Heart right ventricle (tissue), 16 donors: Measurements from ENCODE around the gene SAPCD1. TPM values are rescaled to one million over a fixed set of nuclear protein-coding genes. Genes with fewer than 3 reads are reported as not detected.

Experiments
- ATAC-seq, 8 donors: fragments of 200-7000 bp; cut with Tn5 transposase; one replicate each; pipeline ENCODE4 v1.9.1; 2020; ENCODE audit warnings: mild to moderate bottlenecking in 8 of 8, moderate library complexity in 8 of 8, moderate number of reproducible peaks in 1 of 8
- DNase-seq, 2 donors: peaks; one replicate each; pipeline ENCODE4 v3.0.0-alpha.2; 2020
- H3K27ac ChIP-seq, 10 donors: fragments of 200-600 bp; sonication (generic) in 2 of 10; one replicate each; pipeline versions ENCODE4 v1.5.0 to v1.8.0; 2020 to 2022; ENCODE audit warnings: mild to moderate bottlenecking in 3 of 10
- H3K27me3 ChIP-seq, 7 donors: fragments of 200-600 bp; one replicate each; pipeline ENCODE4 v1.8.0; 2021 to 2022; ENCODE audit warnings: mild to moderate bottlenecking in 2 of 7
- H3K36me3 ChIP-seq, 9 donors: fragments of 200-600 bp; sonication (generic) in 1 of 9; one replicate each; pipeline versions ENCODE4 v1.5.0 to v1.8.0; 2020 to 2022; ENCODE audit warnings: mild to moderate bottlenecking in 2 of 9
- H3K4me1 ChIP-seq, 9 donors: fragments of 200-600 bp; sonication (generic) in 1 of 9; one replicate each; pipeline versions ENCODE4 v1.5.0 to v1.8.0; 2020 to 2022; ENCODE audit warnings: mild to moderate bottlenecking in 4 of 9
- H3K4me3 ChIP-seq, 10 donors: fragments of 200-600 bp; sonication (generic) in 2 of 10; one replicate each; pipeline versions ENCODE4 v1.5.0 to v1.8.0; 2020 to 2022; ENCODE audit warnings: mild to moderate bottlenecking in 7 of 10, moderate library complexity in 2 of 10
- H3K9me3 ChIP-seq, 11 donors: fragments of 200-600 bp in 10 of 11; sonication (generic) in 2 of 11; one replicate each; pipeline versions ENCODE4 v1.5.0 to v1.8.0; 2013 to 2022; ENCODE audit warnings: mild to moderate bottlenecking in 2 of 11, control low read depth in 1 of 11, moderate library complexity in 1 of 11
- WGBS, 2 donors: extraction: QIAGEN DNeasy Blood & Tissue Kit; methylation state at CpG; one replicate each; pipeline ENCODE4 v1.1.7; 2013; ENCODE audit warnings: inconsistent platforms in 1 of 2; 5-methylcytosine and 5-hydroxymethylcytosine counted together
- intact Hi-C, 10 donors: fragments of 100-400 bp; cut with DNase I; formaldehyde crosslinking; loops; one replicate each; pipeline versions ENCODE4 v1.11.1 to v1.14.2; 2022
- polyA plus RNA-seq, 2 donors: library from polyadenylated mRNA; stranded (reverse); fragments of 200-250 nt; gene quantifications; one replicate each; pipeline ENCODE4 v1.2.3, GENCODE V29; 2013
- total RNA-seq, 10 donors: library from RNA; stranded (reverse); fragmentation: NEBNext Ultra II Directional in 3 of 10; extraction: Animal tissue kit (Norgen Biotek cat#: 25700) in 3 of 10; gene quantifications; one replicate each; pipeline versions ENCODE4 v1.2.1 to v1.2.4, GENCODE V29; 2021 to 2023
- TF ChIP-seq, protein P1 (sequence below), 9 donors: fragments of 200-600 bp; sonication (generic) in 2 of 9; IDR thresholded peaks; one replicate each; pipeline versions ENCODE4 v1.5.0 to v1.8.0; 2021 to 2022; ENCODE audit warnings: antibody characterized with exemption in 9 of 9, mild to moderate bottlenecking in 5 of 9, moderate library complexity in 1 of 9
- donor health status: Arrhythmogenic right ventricular cardiomyopathy.
- donor health status: ischemic (EF 13 %, LVEDD 7.1; RV severe dilation, severe dysfunction).
- donor health status: healthy with polysubstance abuse.
- donor health status: DM: no; HTN: yes; CAD: no.
- donor health status: DM: no; HTN: no; CAD: no.
- donor health status: ischemic (EF 25% LVEDD 6.9; RV normal size, moderate dysfunction).
- donor health status: ischemic (EF 25% LVEDD 5.7; RV mildly dilated, moderate dysfunction).
- donor health status: healthy.
- donor health status: DM: yes; HTN: yes; CAD: no.
- donor health status: Ischemic cardiomyopathy.
- donor health status: ischemic (EF 35%, LVEDD 5.7; RV mildly dilated, moderate dysfunction).
- donor health status: nonischemic (EF 11% LVEDD 7.7; RV severe dilation, severe dysfunction).
- donor health status: DM: yes; HTN: yes; CAD: no.
- donor health status: PGD.
- donor health status: ischemic (EF 29% LVEDD 5.4; RV normal size, mild dysfunction).
- donor health status: nonischemic (EF 23%, LVEDD 6.1; RV moderate dilation, normal function).

SAPCD1 gene
- total and polyA plus RNA-seq, 12 donors: 0.36 to 1.9 (median 0.72) TPM; not detected in 3

DNA sequence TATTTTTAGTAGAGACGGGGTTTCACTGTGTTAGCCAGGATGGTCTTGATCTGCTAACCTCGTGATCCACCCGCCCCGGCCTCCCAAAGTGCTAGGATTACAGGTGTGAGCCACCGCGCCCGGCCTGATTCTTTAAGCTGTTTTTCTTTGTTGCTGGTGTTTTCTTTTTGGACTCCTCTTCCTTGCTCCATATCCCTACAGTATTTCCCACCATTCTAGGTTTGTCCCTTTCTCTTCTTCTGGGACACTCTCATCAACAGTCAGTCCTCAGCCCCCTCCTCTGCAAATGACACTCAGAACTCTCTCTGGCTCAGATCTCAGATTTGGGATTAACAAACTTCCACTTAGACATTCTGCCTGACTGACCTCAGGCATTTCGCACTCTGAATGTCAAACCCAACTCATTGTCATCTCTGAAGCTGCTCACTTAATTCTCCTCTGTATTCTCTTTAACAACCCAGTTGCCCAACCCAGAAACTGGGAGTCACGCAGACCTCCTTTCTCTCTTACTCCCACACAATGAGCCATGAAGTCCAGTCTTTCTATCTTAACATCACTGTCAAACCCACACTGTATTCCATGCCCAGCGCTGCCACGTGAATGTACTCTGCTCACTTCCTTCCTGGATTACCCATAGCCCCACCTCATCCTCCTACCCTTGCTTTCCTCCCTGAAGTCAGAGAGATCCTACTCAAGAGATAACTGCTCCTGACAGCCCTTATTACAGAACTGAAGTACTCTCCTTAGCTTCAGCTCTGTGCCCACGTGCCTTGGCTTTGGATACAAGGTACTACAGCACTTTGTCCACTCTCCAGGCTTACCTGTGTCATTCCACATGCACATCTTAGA lies 36.7 kb upstream of the SAPCD1 start:
- 84 to 91% methylated on average over 12 of the region's 12 CpGs for WGBS, 2 donors
- Histone ChIP-seq H3K27ac (peak overlapping the region in 2 of 10 donors; percentile 19 to 94), H3K4me3 (no peak overlapping the region), H3K9me3 (no peaks in the 10 kb centered on the region), H3K36me3 (peaks cover 0 to 41% (median 17%) of the 10 kb centered on the region in 9 donors), H3K4me1 (peaks cover 9 to 44% (median 23%) of the 10 kb centered on the region in 9 donors), H3K27me3 (no peaks in the 10 kb centered on the region)
- ATAC-seq (no peak), DNase-seq (no peak)
- TF ChIP-seq, protein P1, sequence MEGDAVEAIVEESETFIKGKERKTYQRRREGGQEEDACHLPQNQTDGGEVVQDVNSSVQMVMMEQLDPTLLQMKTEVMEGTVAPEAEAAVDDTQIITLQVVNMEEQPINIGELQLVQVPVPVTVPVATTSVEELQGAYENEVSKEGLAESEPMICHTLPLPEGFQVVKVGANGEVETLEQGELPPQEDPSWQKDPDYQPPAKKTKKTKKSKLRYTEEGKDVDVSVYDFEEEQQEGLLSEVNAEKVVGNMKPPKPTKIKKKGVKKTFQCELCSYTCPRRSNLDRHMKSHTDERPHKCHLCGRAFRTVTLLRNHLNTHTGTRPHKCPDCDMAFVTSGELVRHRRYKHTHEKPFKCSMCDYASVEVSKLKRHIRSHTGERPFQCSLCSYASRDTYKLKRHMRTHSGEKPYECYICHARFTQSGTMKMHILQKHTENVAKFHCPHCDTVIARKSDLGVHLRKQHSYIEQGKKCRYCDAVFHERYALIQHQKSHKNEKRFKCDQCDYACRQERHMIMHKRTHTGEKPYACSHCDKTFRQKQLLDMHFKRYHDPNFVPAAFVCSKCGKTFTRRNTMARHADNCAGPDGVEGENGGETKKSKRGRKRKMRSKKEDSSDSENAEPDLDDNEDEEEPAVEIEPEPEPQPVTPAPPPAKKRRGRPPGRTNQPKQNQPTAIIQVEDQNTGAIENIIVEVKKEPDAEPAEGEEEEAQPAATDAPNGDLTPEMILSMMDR (IDR thresholded peaks at IDR 0.05): no peak
- intact Hi-C loops: loop anchor here in 6 of 10 donors (5.0 kb wide), 4 partner anchors 42 to 107 kb away; partner anchors contain the start of genes LY6G5C (in 1 of the 6) and VARS1 (in 1 of the 6)

DNA sequence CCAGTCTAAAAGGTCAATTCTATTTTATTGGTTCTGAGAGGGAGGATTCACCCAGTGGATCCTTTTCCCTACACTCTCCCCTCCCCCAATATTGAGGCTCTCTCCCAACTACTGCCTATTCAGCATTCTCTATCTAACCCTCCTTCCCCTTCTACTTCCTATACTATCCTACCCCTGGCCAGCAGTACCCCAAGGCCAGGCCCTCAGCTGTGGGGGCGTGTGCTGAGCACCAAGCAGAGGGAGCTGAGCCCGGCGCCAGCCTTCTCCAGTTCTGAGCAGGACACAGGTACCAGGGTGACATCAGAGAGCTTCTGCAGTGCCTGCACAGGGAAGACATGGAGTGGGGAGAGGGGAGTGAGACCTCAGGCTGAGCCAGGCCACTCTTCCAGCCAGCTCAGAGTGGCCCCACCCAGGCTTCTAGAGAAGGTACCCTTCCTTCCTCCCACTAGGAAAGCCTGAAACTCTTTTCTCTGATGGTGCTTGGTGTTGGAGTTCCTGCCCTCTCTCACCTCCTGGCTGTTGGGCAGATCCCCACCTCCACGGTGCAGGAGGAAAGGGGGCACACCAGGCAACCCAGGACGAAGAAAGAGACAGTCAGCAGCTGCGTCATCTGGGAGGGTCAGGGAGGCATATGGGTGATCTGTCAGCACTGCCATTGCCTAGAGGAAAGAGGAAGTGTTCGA lies 35.3 kb upstream of the SAPCD1 start:
- DNase-seq (peak in 1 of 2 donors; percentile 34), ATAC-seq (no peak)
- Histone ChIP-seq H3K36me3 (peaks cover 0 to 56% (median 26%) of the 10 kb centered on the region in 9 donors), H3K4me3 (peak overlapping the region in 2 of 10 donors; percentile 78 to 79), H3K4me1 (peaks cover 10 to 59% (median 38%) of the 10 kb centered on the region in 9 donors), H3K9me3 (no peaks in the 10 kb centered on the region), H3K27ac (peak overlapping the region in 8 of 10 donors; percentile 31 to 97 (median 93)), H3K27me3 (no peaks in the 10 kb centered on the region)
- intact Hi-C loops: loop anchor here in 6 of 10 donors (5.0 kb wide), 4 partner anchors 40 to 105 kb away; partner anchors contain the start of genes LY6G5C (in 1 of the 6) and VARS1 (in 1 of the 6)
- WGBS, 2 donors: 76 to 80% methylated on average over 7 of the region's 7 CpGs
- TF ChIP-seq, protein P1 (IDR thresholded peaks at IDR 0.05): no peak

DNA sequence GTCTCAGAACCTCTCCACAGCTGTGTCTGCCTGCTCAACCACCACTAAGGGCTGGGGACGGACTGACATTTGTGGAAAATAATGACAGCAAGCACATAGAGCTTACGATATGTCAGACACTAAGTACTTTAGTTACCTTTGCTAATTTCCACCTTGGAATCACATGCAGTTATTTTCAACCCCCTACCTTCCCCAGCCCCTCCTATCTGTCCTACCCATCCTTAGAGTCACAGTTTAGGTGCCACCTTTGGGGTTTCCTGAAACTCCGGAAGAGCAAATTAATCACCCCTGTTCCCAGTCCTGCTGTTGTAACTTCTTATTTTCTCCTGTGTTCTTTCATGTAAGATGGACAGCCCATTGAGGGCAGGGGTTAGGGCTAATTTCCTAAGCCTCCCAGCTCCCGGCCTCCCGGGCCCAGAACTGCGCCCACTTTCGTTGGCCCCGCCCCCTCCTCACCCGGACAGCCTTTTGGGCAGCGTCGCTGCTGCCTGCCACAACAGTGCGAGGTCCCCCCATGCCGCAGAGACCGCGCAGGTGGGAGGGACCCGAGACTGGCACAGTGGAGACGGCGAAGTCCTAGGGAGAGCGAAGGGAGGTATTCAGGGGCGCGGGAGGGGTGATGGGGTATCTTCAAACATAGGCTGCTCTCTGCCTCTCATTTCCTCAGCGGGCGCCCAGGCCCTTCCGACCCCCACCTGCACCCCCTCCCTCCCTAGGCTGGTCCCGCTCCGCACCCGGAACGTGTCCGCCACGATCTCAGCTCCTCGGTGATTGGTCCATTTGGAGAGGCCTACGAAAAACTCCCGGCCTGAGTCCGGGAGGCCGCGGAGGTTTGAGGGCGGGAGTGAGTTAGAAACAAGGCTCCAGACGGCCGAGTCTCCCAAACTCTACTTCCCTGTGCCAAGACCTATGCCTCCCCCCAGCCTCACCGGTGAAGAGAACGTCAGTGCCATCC lies 34.5 kb upstream of the SAPCD1 start:
- WGBS, 2 donors: 68 to 77% methylated on average over 41 of the region's 41 CpGs
- TF ChIP-seq, protein P1 (IDR thresholded peaks at IDR 0.05): no peak
- Histone ChIP-seq H3K9me3 (no peaks in the 10 kb centered on the region), H3K27me3 (no peaks in the 10 kb centered on the region), H3K4me1 (peaks cover 10 to 67% (median 40%) of the 10 kb centered on the region in 9 donors), H3K4me3 (peak overlapping the region; percentile 66 to 95 (median 78)), H3K36me3 (peaks cover 0 to 64% (median 35%) of the 10 kb centered on the region in 9 donors), H3K27ac (peak overlapping the region in 9 of 10 donors; percentile 93 to 97 (median 94))
- DNase-seq (peak in 1 of 2 donors; percentile 32), ATAC-seq (no peak)
- intact Hi-C loops: loop anchor here in 6 of 10 donors (5.0 kb wide), 4 partner anchors 39 to 104 kb away; partner anchors contain the start of genes LY6G5C (in 1 of the 6) and VARS1 (in 1 of the 6)
